H1 (cell line): ENCODE results near the gene VSTM4. TPM values are rescaled to one million over a fixed set of nuclear protein-coding genes. Genes with fewer than 3 reads are reported as not detected.

Experiments used
- BRCA1 ChIP-seq: IDR thresholded peaks from 2 replicates; pipeline ENCODE4 v1.6.1; 2012; ENCODE audit warnings: low read depth, low read length, improper control_type of control experiment
- GTF2F1 ChIP-seq: IDR thresholded peaks from 2 replicates; pipeline ENCODE4 v1.6.1; 2012; ENCODE audit warnings: low read depth, low read length, improper control_type of control experiment, borderline replicate concordance
- SIN3A ChIP-seq, 2 experiments: IDR thresholded peaks in 1 of 2; conservative IDR thresholded peaks in 1 of 2; 2 replicates each; pipeline ENCODE4 v1.6.1; 2011 to 2012; ENCODE audit warnings: low read length in 2 of 2, improper control_type of control experiment in 1 of 2, low read depth in 1 of 2, mild to moderate bottlenecking in 1 of 2
- TAF7 ChIP-seq: optimal IDR thresholded peaks from 2 replicates; pipeline ENCODE3; 2011; ENCODE audit warnings: low read depth, mild to moderate bottlenecking, inconsistent platforms, low read length, moderate library complexity, borderline replicate concordance
- polyA plus RNA-seq, 7 experiments: library from polyadenylated mRNA; depleted of rRNA in 3 of 7; stranded (reverse) in 5 of 7; unstranded in 2 of 7; fragments of >200 nt in 5 of 7; fragments of 200-250 nt in 2 of 7; gene quantifications; 1 replicate in 5 of 7; 2 replicates in 1 of 7; 4 replicates in 1 of 7; pipeline versions ENCODE4 v1.2.1 to v1.2.3, GENCODE V29; 2011 to 2013; ENCODE audit warnings: missing spikeins in 2 of 7, mixed read lengths in 2 of 7
- total RNA-seq: library from RNA; stranded (reverse); fragmentation: NEBNext Ultra II Directional; extraction: Animal tissue kit (Norgen Biotek cat#: 25700); gene quantifications from 2 replicates; pipeline ENCODE4 v1.2.1, GENCODE V29; 2021

VSTM4 gene
- total and polyA plus RNA-seq, 2 of the 8 experiments (the other 6 are each of a cell fraction or from before 2014, with no cell fraction given): 0.48 to 0.73 TPM

GRCh38 chr10:49062229-49062628 lies 53.1 kb downstream of the VSTM4 start (continued):
- TF ChIP-seq GTF2F1 (no peak), SIN3A (conservative IDR thresholded peaks at IDR 0.05 in 1 of 2, IDR thresholded peaks at IDR 0.05 in 1 of 2; ENCODE audit: low read depth in 1 of 2, low read length in 2 of 2) (no peak), TAF7 (no peak), BRCA1 (no peak)
